ENCODE results near the gene IKZF2. TPM values are rescaled to one million over a fixed set of nuclear protein-coding genes. Genes with fewer than 3 reads are reported as not detected.

The IKZF2 gene
- total RNA-seq, 1 experiment from 2014 or later, result 1.6 TPM

DNA sequence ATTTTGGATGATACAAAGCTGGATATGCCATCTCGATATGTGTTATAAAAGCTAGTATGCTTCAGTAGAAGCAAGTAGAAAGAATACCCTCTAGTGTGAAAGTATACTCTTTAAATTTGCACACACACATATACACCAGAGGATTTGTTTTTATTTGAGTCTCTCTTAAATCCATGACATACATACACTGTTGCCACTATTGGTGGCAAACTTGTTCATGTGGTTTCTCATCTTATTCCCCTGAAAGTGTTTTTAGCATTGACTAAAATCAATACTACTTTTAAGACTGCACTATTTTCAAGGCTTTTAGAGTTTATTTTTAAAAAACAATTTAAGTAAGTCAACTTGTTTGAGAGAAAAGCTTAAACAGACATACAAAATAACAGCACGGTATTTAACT lies 137.4 kb downstream of the IKZF2 start:
- TF ChIP-seq ELF1 (IDR thresholded peaks at IDR 0.05; ENCODE audit: borderline replicate concordance, low read depth) (no peak), SIN3A (IDR thresholded peaks at IDR 0.05; ENCODE audit: low read depth) (no peak), SP1 (IDR thresholded peaks at IDR 0.05; ENCODE audit: low read depth) (no peak), JUND (IDR thresholded peaks at IDR 0.05) (no peak), POLR2A (IDR thresholded peaks at IDR 0.05; ENCODE audit: borderline replicate concordance, extremely low read depth, insufficient read depth, insufficient read length) (no peak), TCF7L2 (IDR thresholded peaks at IDR 0.05; ENCODE audit: borderline replicate concordance, extremely low read depth, insufficient read depth, insufficient read length) (no peak), YY1 (IDR thresholded peaks at IDR 0.05; ENCODE audit: extremely low read depth, insufficient replicate concordance, low read depth, low read length) (no peak), EZH2phosphoT487 (IDR thresholded peaks at IDR 0.05; ENCODE audit: borderline replicate concordance) (no peak), CEBPB (IDR thresholded peaks at IDR 0.05; ENCODE audit: low read depth) (no peak), EZH2 (IDR thresholded peaks at IDR 0.05) (no peak), EGR1 (IDR thresholded peaks at IDR 0.05; ENCODE audit: low read depth) (no peak), SRF (IDR thresholded peaks at IDR 0.05; ENCODE audit: low read depth) (no peak), ZNF274 (IDR thresholded peaks at IDR 0.05; ENCODE audit: low read depth, low read length) (no peak), POLR2AphosphoS5 (IDR thresholded peaks at IDR 0.05; ENCODE audit: low read depth, low read length) (no peak), FOSL1 (IDR thresholded peaks at IDR 0.05; ENCODE audit: low read depth) (no peak)
- TF ChIP-seq, protein P1, sequence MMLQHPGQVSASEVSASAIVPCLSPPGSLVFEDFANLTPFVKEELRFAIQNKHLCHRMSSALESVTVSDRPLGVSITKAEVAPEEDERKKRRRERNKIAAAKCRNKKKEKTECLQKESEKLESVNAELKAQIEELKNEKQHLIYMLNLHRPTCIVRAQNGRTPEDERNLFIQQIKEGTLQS (IDR thresholded peaks at IDR 0.05), result no peak
- TF ChIP-seq, protein P2, sequence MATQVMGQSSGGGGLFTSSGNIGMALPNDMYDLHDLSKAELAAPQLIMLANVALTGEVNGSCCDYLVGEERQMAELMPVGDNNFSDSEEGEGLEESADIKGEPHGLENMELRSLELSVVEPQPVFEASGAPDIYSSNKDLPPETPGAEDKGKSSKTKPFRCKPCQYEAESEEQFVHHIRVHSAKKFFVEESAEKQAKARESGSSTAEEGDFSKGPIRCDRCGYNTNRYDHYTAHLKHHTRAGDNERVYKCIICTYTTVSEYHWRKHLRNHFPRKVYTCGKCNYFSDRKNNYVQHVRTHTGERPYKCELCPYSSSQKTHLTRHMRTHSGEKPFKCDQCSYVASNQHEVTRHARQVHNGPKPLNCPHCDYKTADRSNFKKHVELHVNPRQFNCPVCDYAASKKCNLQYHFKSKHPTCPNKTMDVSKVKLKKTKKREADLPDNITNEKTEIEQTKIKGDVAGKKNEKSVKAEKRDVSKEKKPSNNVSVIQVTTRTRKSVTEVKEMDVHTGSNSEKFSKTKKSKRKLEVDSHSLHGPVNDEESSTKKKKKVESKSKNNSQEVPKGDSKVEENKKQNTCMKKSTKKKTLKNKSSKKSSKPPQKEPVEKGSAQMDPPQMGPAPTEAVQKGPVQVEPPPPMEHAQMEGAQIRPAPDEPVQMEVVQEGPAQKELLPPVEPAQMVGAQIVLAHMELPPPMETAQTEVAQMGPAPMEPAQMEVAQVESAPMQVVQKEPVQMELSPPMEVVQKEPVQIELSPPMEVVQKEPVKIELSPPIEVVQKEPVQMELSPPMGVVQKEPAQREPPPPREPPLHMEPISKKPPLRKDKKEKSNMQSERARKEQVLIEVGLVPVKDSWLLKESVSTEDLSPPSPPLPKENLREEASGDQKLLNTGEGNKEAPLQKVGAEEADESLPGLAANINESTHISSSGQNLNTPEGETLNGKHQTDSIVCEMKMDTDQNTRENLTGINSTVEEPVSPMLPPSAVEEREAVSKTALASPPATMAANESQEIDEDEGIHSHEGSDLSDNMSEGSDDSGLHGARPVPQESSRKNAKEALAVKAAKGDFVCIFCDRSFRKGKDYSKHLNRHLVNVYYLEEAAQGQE (IDR thresholded peaks at IDR 0.05; ENCODE audit: low read depth), result no peak
- TF ChIP-seq, protein P3, sequence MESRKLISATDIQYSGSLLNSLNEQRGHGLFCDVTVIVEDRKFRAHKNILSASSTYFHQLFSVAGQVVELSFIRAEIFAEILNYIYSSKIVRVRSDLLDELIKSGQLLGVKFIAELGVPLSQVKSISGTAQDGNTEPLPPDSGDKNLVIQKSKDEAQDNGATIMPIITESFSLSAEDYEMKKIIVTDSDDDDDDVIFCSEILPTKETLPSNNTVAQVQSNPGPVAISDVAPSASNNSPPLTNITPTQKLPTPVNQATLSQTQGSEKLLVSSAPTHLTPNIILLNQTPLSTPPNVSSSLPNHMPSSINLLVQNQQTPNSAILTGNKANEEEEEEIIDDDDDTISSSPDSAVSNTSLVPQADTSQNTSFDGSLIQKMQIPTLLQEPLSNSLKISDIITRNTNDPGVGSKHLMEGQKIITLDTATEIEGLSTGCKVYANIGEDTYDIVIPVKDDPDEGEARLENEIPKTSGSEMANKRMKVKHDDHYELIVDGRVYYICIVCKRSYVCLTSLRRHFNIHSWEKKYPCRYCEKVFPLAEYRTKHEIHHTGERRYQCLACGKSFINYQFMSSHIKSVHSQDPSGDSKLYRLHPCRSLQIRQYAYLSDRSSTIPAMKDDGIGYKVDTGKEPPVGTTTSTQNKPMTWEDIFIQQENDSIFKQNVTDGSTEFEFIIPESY (IDR thresholded peaks at IDR 0.05; ENCODE audit: extremely low read depth, insufficient replicate concordance, low read length), result no peak
- H3K79me2 ChIP-seq (ENCODE audit: insufficient read depth, low read length), result no peaks in the 10 kb centered on the region
- intact Hi-C loops (cut with micrococcal nuclease), result no loop called here
- no TSS peak for BruUV-seq (replicated peaks)
- CTCF ChIA-PET, result no interaction called here
- H3K27me3 ChIP-seq (ENCODE audit: insufficient read depth, low read length), result no peaks in the 10 kb centered on the region
- H3K9me3 ChIP-seq (ENCODE audit: control insufficient read depth in 1 of 2, insufficient read depth in 1 of 2, low read depth in 1 of 2, low read length in 2 of 2), result no peaks in the 10 kb centered on the region
- RAD21 ChIA-PET (ENCODE audit: low non-redundant PET in 1 of 2, low total read pairs in 2 of 2, uncharacterized antibody in 2 of 2, unreplicated experiment in 2 of 2), result no interaction called here
- H3K9ac ChIP-seq (ENCODE audit: low read length), result no peak overlapping the region
- POLR2A ChIA-PET, result no interaction called here
- DNase-seq (ENCODE audit: low read depth, low spot score), result no peak
- ATAC-seq, result no peak
- H3K4me1 ChIP-seq (ENCODE audit: control insufficient read depth in 1 of 2, insufficient read depth in 2 of 2, low read length in 2 of 2), result no peaks in the 10 kb centered on the region
- H4K20me1 ChIP-seq (ENCODE audit: insufficient read depth), result no peaks in the 10 kb centered on the region
- no peak overlapping the region for H3K4me3 ChIP-seq (replicated peaks in 1 of 2; ENCODE audit: low read depth in 1 of 2, low read length in 2 of 2)
- H3K4me2 ChIP-seq (ENCODE audit: low read length), result no peak overlapping the region
- H3K9me2 ChIP-seq (ENCODE audit: insufficient read depth), result no peaks in the 10 kb centered on the region
- H2AFZ ChIP-seq (ENCODE audit: low read depth, low read length, poor library complexity, severe bottlenecking), result no peak overlapping the region
- no peaks in the 10 kb centered on the region for H3K36me3 ChIP-seq (ENCODE audit: control insufficient read depth in 1 of 2, insufficient read depth in 2 of 2, low read length in 2 of 2)
- no peak overlapping the region for H3K27ac ChIP-seq (ENCODE audit: low read depth, low read length)
